ENCODE results near the gene MATN3. TPM values are rescaled to one million over a fixed set of nuclear protein-coding genes. Genes with fewer than 3 reads are reported as not detected.

MATN3 gene
- total and polyA plus RNA-seq, 4 donors = 0.05 to 0.10 (median 0.08) TPM; not detected in 1

DNA sequence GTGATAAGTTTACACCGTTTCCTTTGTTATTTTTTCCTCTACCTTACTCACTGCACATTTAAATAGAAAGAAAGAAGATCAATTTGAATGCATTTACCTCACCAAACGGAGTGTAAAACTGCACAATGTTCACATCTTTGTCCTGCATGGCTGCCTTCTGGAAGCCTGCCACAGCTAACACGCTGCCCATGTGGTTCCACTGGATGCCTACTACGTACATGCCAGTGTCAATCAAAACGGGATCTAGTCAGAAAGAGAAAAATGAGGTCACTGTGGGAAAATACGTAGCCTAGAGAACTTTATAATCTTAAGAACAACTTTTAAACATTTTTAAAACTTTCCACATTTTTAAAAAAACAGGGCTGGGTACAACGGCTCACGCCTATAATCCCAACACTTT lies 39.0 kb downstream of the MATN3 start:
- TF ChIP-seq FOXA1 (IDR thresholded peaks at IDR 0.05) = no peak
- TF ChIP-seq, protein P1, sequence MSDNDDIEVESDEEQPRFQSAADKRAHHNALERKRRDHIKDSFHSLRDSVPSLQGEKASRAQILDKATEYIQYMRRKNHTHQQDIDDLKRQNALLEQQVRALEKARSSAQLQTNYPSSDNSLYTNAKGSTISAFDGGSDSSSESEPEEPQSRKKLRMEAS (IDR thresholded peaks at IDR 0.05) = no peak
- Histone ChIP-seq H3K36me3 (ENCODE audit: control insufficient read depth in 4 of 4, insufficient read depth in 3 of 4, low read depth in 1 of 4, low read length in 3 of 4) (peaks cover 0 to 2% (median 2%) of the 10 kb centered on the region in 4 donors), H3K9me3 (ENCODE audit: control insufficient read depth in 4 of 4, low read length in 3 of 4) (no peaks in the 10 kb centered on the region), H3K27ac (ENCODE audit: low read depth in 1 of 2, low read length in 2 of 2) (no peak overlapping the region), H3K4me1 (ENCODE audit: control insufficient read depth in 4 of 4, insufficient read depth in 4 of 4, low read length in 3 of 4) (no peaks in the 10 kb centered on the region), H3K27me3 (ENCODE audit: control insufficient read depth in 4 of 4, insufficient read depth in 4 of 4, low read length in 3 of 4) (no peaks in the 10 kb centered on the region), H3K9ac (ENCODE audit: low read depth in 1 of 2, low read length in 2 of 2) (no peak overlapping the region), H3K4me3 (ENCODE audit: low read depth in 1 of 3, low read length in 3 of 3) (no peak overlapping the region)
- WGBS = 96% methylated on average over 8 of the region's 8 CpGs
- no peak for DNase-seq (ENCODE audit: low spot score)

DNA sequence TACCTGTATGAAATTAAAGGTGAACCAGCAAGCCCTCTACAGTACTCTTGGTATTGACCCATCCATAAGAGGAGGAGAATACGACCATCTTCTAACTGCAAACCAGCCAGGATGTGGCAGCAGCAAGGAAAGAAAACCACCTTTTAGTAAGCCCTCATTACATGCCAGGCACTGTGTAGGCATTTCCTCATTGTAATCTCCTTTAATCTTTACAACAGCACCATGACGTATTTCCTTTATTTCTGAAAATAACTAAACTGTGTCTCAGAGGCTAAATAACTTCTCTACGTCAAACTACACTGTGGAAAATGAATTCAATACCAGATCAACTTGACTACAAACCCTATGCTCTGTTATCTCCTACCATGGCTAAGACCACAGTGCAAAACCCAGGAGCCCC lies 40.8 kb downstream of the MATN3 start:
- Histone ChIP-seq H3K27me3 (ENCODE audit: control insufficient read depth in 4 of 4, insufficient read depth in 4 of 4, low read length in 3 of 4) (no peaks in the 10 kb centered on the region), H3K4me3 (ENCODE audit: low read depth in 1 of 3, low read length in 3 of 3) (no peak overlapping the region), H3K9me3 (ENCODE audit: control insufficient read depth in 4 of 4, low read length in 3 of 4) (no peaks in the 10 kb centered on the region), H3K4me1 (ENCODE audit: control insufficient read depth in 4 of 4, insufficient read depth in 4 of 4, low read length in 3 of 4) (no peaks in the 10 kb centered on the region), H3K9ac (ENCODE audit: low read depth in 1 of 2, low read length in 2 of 2) (no peak overlapping the region), H3K36me3 (ENCODE audit: control insufficient read depth in 4 of 4, insufficient read depth in 3 of 4, low read depth in 1 of 4, low read length in 3 of 4) (peaks cover 0 to 2% (median 1%) of the 10 kb centered on the region in 4 donors), H3K27ac (ENCODE audit: low read depth in 1 of 2, low read length in 2 of 2) (no peak overlapping the region)
- DNase-seq (ENCODE audit: low spot score) = no peak
- 81% methylated on average over 3 of the region's 3 CpGs for WGBS
- TF ChIP-seq RAD21 (IDR thresholded peaks at IDR 0.05) (no peak), HNF4G (IDR thresholded peaks at IDR 0.05) (no peak), FOXA1 (IDR thresholded peaks at IDR 0.05) (no peak), TAF1 (conservative IDR thresholded peaks at IDR 0.05) (no peak)
- TF ChIP-seq, protein P2, sequence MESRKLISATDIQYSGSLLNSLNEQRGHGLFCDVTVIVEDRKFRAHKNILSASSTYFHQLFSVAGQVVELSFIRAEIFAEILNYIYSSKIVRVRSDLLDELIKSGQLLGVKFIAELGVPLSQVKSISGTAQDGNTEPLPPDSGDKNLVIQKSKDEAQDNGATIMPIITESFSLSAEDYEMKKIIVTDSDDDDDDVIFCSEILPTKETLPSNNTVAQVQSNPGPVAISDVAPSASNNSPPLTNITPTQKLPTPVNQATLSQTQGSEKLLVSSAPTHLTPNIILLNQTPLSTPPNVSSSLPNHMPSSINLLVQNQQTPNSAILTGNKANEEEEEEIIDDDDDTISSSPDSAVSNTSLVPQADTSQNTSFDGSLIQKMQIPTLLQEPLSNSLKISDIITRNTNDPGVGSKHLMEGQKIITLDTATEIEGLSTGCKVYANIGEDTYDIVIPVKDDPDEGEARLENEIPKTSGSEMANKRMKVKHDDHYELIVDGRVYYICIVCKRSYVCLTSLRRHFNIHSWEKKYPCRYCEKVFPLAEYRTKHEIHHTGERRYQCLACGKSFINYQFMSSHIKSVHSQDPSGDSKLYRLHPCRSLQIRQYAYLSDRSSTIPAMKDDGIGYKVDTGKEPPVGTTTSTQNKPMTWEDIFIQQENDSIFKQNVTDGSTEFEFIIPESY (IDR thresholded peaks at IDR 0.05) = no peak
- TF ChIP-seq, protein P3, sequence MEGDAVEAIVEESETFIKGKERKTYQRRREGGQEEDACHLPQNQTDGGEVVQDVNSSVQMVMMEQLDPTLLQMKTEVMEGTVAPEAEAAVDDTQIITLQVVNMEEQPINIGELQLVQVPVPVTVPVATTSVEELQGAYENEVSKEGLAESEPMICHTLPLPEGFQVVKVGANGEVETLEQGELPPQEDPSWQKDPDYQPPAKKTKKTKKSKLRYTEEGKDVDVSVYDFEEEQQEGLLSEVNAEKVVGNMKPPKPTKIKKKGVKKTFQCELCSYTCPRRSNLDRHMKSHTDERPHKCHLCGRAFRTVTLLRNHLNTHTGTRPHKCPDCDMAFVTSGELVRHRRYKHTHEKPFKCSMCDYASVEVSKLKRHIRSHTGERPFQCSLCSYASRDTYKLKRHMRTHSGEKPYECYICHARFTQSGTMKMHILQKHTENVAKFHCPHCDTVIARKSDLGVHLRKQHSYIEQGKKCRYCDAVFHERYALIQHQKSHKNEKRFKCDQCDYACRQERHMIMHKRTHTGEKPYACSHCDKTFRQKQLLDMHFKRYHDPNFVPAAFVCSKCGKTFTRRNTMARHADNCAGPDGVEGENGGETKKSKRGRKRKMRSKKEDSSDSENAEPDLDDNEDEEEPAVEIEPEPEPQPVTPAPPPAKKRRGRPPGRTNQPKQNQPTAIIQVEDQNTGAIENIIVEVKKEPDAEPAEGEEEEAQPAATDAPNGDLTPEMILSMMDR (IDR thresholded peaks at IDR 0.05; ENCODE audit: low read depth, low read length, missing input control) = no peak
- TF ChIP-seq, protein P4, sequence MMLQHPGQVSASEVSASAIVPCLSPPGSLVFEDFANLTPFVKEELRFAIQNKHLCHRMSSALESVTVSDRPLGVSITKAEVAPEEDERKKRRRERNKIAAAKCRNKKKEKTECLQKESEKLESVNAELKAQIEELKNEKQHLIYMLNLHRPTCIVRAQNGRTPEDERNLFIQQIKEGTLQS (IDR thresholded peaks at IDR 0.05) = no peak
- TF ChIP-seq, protein P1 (IDR thresholded peaks at IDR 0.05) = no peak

DNA sequence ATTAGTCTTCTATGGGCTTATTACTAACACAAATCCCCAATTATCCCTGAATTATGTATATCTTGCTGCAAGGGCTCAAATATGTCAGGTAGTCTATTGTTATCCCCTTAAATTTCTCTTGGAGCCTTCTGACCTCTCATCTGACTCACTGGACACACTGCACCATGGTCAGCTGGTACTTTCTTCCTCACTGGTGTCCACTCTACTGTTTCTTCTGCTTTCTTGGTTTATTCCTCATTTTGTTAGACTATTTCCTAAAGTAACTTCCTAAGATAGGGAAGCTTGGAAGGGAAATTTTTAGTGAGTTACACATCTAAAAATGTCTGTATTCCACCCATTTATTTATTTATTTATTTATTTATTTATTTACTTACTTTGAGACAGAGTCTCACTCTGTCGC lies 49.1 kb downstream of the MATN3 start:
- Histone ChIP-seq H3K27ac (ENCODE audit: low read depth in 1 of 2, low read length in 2 of 2) (no peak overlapping the region), H3K4me1 (ENCODE audit: control insufficient read depth in 4 of 4, insufficient read depth in 4 of 4, low read length in 3 of 4) (no peaks in the 10 kb centered on the region), H3K27me3 (ENCODE audit: control insufficient read depth in 4 of 4, insufficient read depth in 4 of 4, low read length in 3 of 4) (no peaks in the 10 kb centered on the region), H3K36me3 (ENCODE audit: control insufficient read depth in 4 of 4, insufficient read depth in 3 of 4, low read depth in 1 of 4, low read length in 3 of 4) (no peaks in the 10 kb centered on the region), H3K9ac (ENCODE audit: low read depth in 1 of 2, low read length in 2 of 2) (no peak overlapping the region), H3K4me3 (ENCODE audit: low read depth in 1 of 3, low read length in 3 of 3) (no peak overlapping the region), H3K9me3 (ENCODE audit: control insufficient read depth in 4 of 4, low read length in 3 of 4) (no peaks in the 10 kb centered on the region)
- 100% methylated on average over 1 of the region's 1 CpG for WGBS
- no peak for DNase-seq (ENCODE audit: low spot score)
- TF ChIP-seq HNF4A (conservative IDR thresholded peaks at IDR 0.05) = no peak
- TF ChIP-seq, protein P3 (IDR thresholded peaks at IDR 0.05; ENCODE audit: low read depth, low read length, missing input control) = no peak
- TF ChIP-seq GABPA (IDR thresholded peaks at IDR 0.05 in 1 of 2, conservative IDR thresholded peaks at IDR 0.05 in 1 of 2) = no peak
- no peak for TF ChIP-seq NR2F2 (IDR thresholded peaks at IDR 0.05)
- TF ChIP-seq RAD21 (IDR thresholded peaks at IDR 0.05) = no peak
- TF ChIP-seq EGR1 (IDR thresholded peaks at IDR 0.05; ENCODE audit: low read depth in 2 of 2) = no peak
- TF ChIP-seq, protein P4 (IDR thresholded peaks at IDR 0.05) = no peak
- TF ChIP-seq, protein P2 (IDR thresholded peaks at IDR 0.05) = no peak
- no peak for TF ChIP-seq FOXA1 (IDR thresholded peaks at IDR 0.05)
- TF ChIP-seq FOXA2 (IDR thresholded peaks at IDR 0.05) = no peak
- TF ChIP-seq, protein P1 (IDR thresholded peaks at IDR 0.05) = no peak
- no peak for TF ChIP-seq YY1 (IDR thresholded peaks at IDR 0.05)
- TF ChIP-seq TAF1 (conservative IDR thresholded peaks at IDR 0.05) = no peak
- no peak for TF ChIP-seq RXRA (IDR thresholded peaks at IDR 0.05)

All from liver (tissue), 9 donors.